ENCODE data around the gene REEP3.

GRCh38 chr10:63634488-63635065 is 113.4 kb downstream of the REEP3 start:
- no peak for TF ChIP-seq CSDC2 (CRISPR knock-in tag; IDR thresholded peaks at IDR 0.05)
- TF ChIP-seq TCF4 (CRISPR knock-in tag; IDR thresholded peaks at IDR 0.05; ENCODE audit: borderline replicate concordance) = no peak
- no peak for TF ChIP-seq POU6F1 (CRISPR knock-in tag; IDR thresholded peaks at IDR 0.05; ENCODE audit: borderline replicate concordance, low read depth)
- TF ChIP-seq SNAI2 (CRISPR knock-in tag; IDR thresholded peaks at IDR 0.05) = no peak

Measured in SK-N-SH treated with all-trans-retinoic acid at 6 μM for 48 hours (cell line).